ENCODE results near the gene PKHD1.

GRCh38 chr6:51866867-51867266, 220.5 kb downstream of the PKHD1 start:
- TF ChIP-seq POLR2A (IDR thresholded peaks at IDR 0.05; ENCODE audit: control extremely low read depth in 1 of 2, low read depth in 2 of 2, low read length in 2 of 2) (no peak), ATF2 (IDR thresholded peaks at IDR 0.05; ENCODE audit: low read length) (no peak), POLR2AphosphoS5 (IDR thresholded peaks at IDR 0.05; ENCODE audit: low read depth, low read length) (no peak), BCL11A (IDR thresholded peaks at IDR 0.05; ENCODE audit: low read depth in 2 of 2, low read length in 2 of 2) (no peak), HDAC6 (IDR thresholded peaks at IDR 0.05; ENCODE audit: low read depth, low read length) (no peak), CTCF (IDR thresholded peaks at IDR 0.05; ENCODE audit: control extremely low read depth in 1 of 3, insufficient read depth in 1 of 3, low read depth in 1 of 3, low read length in 3 of 3) (no peak), FOSL1 (IDR thresholded peaks at IDR 0.05; ENCODE audit: insufficient read depth, low read depth, low read length) (no peak), GABPA (IDR thresholded peaks at IDR 0.05; ENCODE audit: borderline replicate concordance, insufficient read depth, low read length) (no peak), SP1 (IDR thresholded peaks at IDR 0.05; ENCODE audit: low read depth, low read length) (no peak), RAD21 (IDR thresholded peaks at IDR 0.05 in 1 of 2, conservative IDR thresholded peaks at IDR 0.05 in 1 of 2; ENCODE audit: low read depth in 2 of 2, low read length in 2 of 2) (no peak), EZH2 (IDR thresholded peaks at IDR 0.05; ENCODE audit: low read depth, low read length, severe bottlenecking) (no peak), MAX (IDR thresholded peaks at IDR 0.05) (no peak), CEBPB (IDR thresholded peaks at IDR 0.05; ENCODE audit: low read depth, low read length) (no peak), TEAD4 (IDR thresholded peaks at IDR 0.05; ENCODE audit: low read depth, low read length) (no peak)

All from H1 (cell line).